Measurements from ENCODE around the gene SPAG4. TPM values are rescaled to one million over a fixed set of nuclear protein-coding genes. Genes with fewer than 3 reads are reported as not detected.

Gene SPAG4
- total RNA-seq, 1 experiment from 2014 or later: 0.67 TPM

GRCh38 chr20:35572838-35573237 is 42.8 kb upstream of the SPAG4 start:
- no peaks in the 10 kb centered on the region for H3K9me3 ChIP-seq (ENCODE audit: low read depth, low read length, poor library complexity, severe bottlenecking)
- H3K4me3 ChIP-seq (ENCODE audit: low read depth, low read length, poor library complexity, severe bottlenecking): no peak overlapping the region
- no peaks in the 10 kb centered on the region for H3K36me3 ChIP-seq (ENCODE audit: insufficient read depth, low read length, poor library complexity, severe bottlenecking)
- intact Hi-C loops (cut with micrococcal nuclease; ENCODE audit: unreplicated experiment): no loop called here
- no peak for DNase-seq (ENCODE audit: low spot score)
- ChIA-PET POLR2A (ENCODE audit: low non-redundant PET) (no interaction called here), CTCF (no interaction called here)
- BruUV-seq (replicated peaks): no TSS peak
- TF ChIP-seq EZH2 (IDR thresholded peaks at IDR 0.05; ENCODE audit: borderline replicate concordance, low read depth, low read length, poor library complexity, severe bottlenecking) (no peak), CTCF (conservative IDR thresholded peaks at IDR 0.05; ENCODE audit: low read depth, low read length) (no peak)
- H3K4me1 ChIP-seq (ENCODE audit: insufficient read depth, low read length, poor library complexity, severe bottlenecking): no peaks in the 10 kb centered on the region
- no peaks in the 10 kb centered on the region for H3K27me3 ChIP-seq (replicated peaks; ENCODE audit: insufficient read depth, low read depth, low read length, poor library complexity)
- H3K27ac ChIP-seq (ENCODE audit: low read depth, low read length, poor library complexity, severe bottlenecking): no peak overlapping the region

DNA sequence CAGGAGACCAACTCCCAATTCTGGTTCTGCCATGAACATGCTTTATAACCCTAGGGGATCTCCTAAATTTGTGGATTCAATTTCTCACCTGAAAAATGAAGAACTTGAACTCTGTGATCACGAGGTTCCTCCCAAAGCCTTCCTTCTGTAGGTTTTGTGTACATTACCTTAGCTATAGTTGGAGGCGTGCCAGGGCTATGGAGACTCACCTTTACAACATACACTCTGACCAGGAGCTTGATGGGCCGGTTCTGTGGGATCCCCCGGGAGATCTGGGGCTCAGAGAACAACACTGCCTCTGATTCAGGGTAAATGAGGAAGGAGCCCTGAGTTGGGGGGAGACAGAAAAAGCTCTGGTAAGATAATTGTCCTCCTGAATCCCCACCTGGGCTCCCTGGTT is 39.7 kb upstream of the SPAG4 start:
- H3K27ac ChIP-seq (ENCODE audit: low read depth, low read length, poor library complexity, severe bottlenecking): no peak overlapping the region
- no peak for TF ChIP-seq EZH2 (IDR thresholded peaks at IDR 0.05; ENCODE audit: borderline replicate concordance, low read depth, low read length, poor library complexity, severe bottlenecking)
- TF ChIP-seq CTCF (conservative IDR thresholded peaks at IDR 0.05; ENCODE audit: low read depth, low read length): no peak
- DNase-seq (ENCODE audit: low spot score): no peak
- H3K4me1 ChIP-seq (ENCODE audit: insufficient read depth, low read length, poor library complexity, severe bottlenecking): no peaks in the 10 kb centered on the region
- no peaks in the 10 kb centered on the region for H3K27me3 ChIP-seq (replicated peaks; ENCODE audit: insufficient read depth, low read depth, low read length, poor library complexity)
- intact Hi-C loops (cut with micrococcal nuclease; ENCODE audit: unreplicated experiment): no loop called here
- no peak overlapping the region for H3K4me3 ChIP-seq (ENCODE audit: low read depth, low read length, poor library complexity, severe bottlenecking)
- BruUV-seq (replicated peaks): no TSS peak
- CTCF ChIA-PET: no interaction called here
- H3K36me3 ChIP-seq (ENCODE audit: insufficient read depth, low read length, poor library complexity, severe bottlenecking): no peaks in the 10 kb centered on the region
- POLR2A ChIA-PET (ENCODE audit: low non-redundant PET): interaction anchor here (0.7 kb wide), 1 partner anchor 101 kb away, joined by 8 read pairs; no protein-coding TSS in a partner anchor
- no peaks in the 10 kb centered on the region for H3K9me3 ChIP-seq (ENCODE audit: low read depth, low read length, poor library complexity, severe bottlenecking)

- H3K9me3 ChIP-seq (ENCODE audit: low read depth, low read length, poor library complexity, severe bottlenecking): no peaks in the 10 kb centered on the region
- H3K4me1 ChIP-seq (ENCODE audit: insufficient read depth, low read length, poor library complexity, severe bottlenecking): no peaks in the 10 kb centered on the region
- TF ChIP-seq CTCF (conservative IDR thresholded peaks at IDR 0.05; ENCODE audit: low read depth, low read length) (no peak), EZH2 (IDR thresholded peaks at IDR 0.05; ENCODE audit: borderline replicate concordance, low read depth, low read length, poor library complexity, severe bottlenecking) (no peak)
- H3K36me3 ChIP-seq (ENCODE audit: insufficient read depth, low read length, poor library complexity, severe bottlenecking): no peaks in the 10 kb centered on the region
- ChIA-PET CTCF (no interaction called here), POLR2A (ENCODE audit: low non-redundant PET) (no interaction called here)
- no TSS peak for BruUV-seq (replicated peaks)
- no peak overlapping the region for H3K4me3 ChIP-seq (ENCODE audit: low read depth, low read length, poor library complexity, severe bottlenecking)
- intact Hi-C loops (cut with micrococcal nuclease; ENCODE audit: unreplicated experiment): no loop called here
- H3K27ac ChIP-seq (ENCODE audit: low read depth, low read length, poor library complexity, severe bottlenecking): no peak overlapping the region
- H3K27me3 ChIP-seq (replicated peaks; ENCODE audit: insufficient read depth, low read depth, low read length, poor library complexity): no peaks in the 10 kb centered on the region
- DNase-seq (ENCODE audit: low spot score): no peak
These were observed 38.8 kb upstream of the SPAG4 start for GRCh38 chr20:35576816-35577215.
